HCT116 (cell line): ENCODE measurements around the gene YWHAG.

ENCODE experiments used
- EZH2 ChIP-seq: fragments of 200-600 bp; sonication (generic); IDR thresholded peaks from 2 replicates; pipeline ENCODE4 v1.6.1; 2017; ENCODE audit warnings: antibody characterized with exemption, mixed run types
- POLR2A ChIP-seq: IDR thresholded peaks from 2 replicates; pipeline ENCODE4 v1.7.0; 2011; ENCODE audit warnings: borderline replicate concordance; ENCODE audit not compliant: insufficient read depth, insufficient read length; ENCODE audit errors: extremely low read depth
- POLR2AphosphoS5 ChIP-seq: IDR thresholded peaks from 2 replicates; pipeline ENCODE4 v1.6.1; 2011; ENCODE audit warnings: mild to moderate bottlenecking, low read depth, low read length, moderate library complexity
- SIN3A ChIP-seq: IDR thresholded peaks from 2 replicates; pipeline ENCODE4 v1.6.1; 2012; ENCODE audit warnings: low read depth
- TCF7L2 ChIP-seq: IDR thresholded peaks from 2 replicates; pipeline ENCODE4 v1.7.0; 2011; ENCODE audit warnings: borderline replicate concordance, inconsistent platforms; ENCODE audit not compliant: insufficient read depth, insufficient read length; ENCODE audit errors: extremely low read depth
- YY1 ChIP-seq: IDR thresholded peaks from 2 replicates; pipeline ENCODE4 v1.6.1; 2011; ENCODE audit warnings: low read length, low read depth, moderate library complexity, mild to moderate bottlenecking; ENCODE audit not compliant: insufficient replicate concordance; ENCODE audit errors: extremely low read depth
- TF ChIP-seq, protein P1 (sequence below), 3 experiments: fragments of 200-600 bp in 1 of 3; sonication (generic) in 1 of 3; IDR thresholded peaks in 2 of 3; conservative IDR thresholded peaks in 1 of 3; 2 replicates each; pipeline ENCODE4 v1.5.1; 2012 to 2017; ENCODE audit warnings: low read depth in 2 of 3, low read length in 2 of 3, antibody characterized with exemption in 1 of 3, borderline replicate concordance in 1 of 3, control low read depth in 1 of 3, mild to moderate bottlenecking in 1 of 3, mixed read lengths in 1 of 3, mixed run types in 1 of 3, moderate library complexity in 1 of 3; ENCODE audit not compliant: insufficient read depth in 1 of 3

DNA sequence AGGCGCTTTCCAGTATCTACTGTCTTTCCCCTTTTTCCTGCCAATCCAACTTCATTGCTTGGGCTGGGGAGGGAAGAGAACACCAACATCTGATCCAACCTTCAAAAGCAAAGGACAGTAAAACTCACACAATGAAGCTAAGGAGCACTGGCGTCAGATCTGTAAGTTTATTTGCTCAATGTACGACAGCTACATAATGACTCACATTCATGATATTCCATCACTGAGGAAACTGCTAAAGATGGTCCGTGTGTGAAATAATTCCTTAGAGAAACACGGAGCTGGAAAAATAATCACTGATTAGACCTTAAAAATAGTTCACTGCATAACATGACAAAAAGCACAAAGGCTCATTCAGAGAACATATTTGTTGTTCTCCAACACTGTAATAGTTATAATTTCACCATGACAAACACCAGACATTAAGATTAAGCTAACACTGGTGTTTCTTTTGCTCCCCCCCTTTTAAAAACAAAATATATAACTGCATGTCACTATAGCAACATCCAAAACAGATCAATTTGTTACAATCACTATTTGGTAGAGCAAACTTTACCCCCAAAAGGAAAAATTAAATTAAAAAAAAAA is 32.1 kb downstream of the YWHAG start:
- TF ChIP-seq, protein P1, sequence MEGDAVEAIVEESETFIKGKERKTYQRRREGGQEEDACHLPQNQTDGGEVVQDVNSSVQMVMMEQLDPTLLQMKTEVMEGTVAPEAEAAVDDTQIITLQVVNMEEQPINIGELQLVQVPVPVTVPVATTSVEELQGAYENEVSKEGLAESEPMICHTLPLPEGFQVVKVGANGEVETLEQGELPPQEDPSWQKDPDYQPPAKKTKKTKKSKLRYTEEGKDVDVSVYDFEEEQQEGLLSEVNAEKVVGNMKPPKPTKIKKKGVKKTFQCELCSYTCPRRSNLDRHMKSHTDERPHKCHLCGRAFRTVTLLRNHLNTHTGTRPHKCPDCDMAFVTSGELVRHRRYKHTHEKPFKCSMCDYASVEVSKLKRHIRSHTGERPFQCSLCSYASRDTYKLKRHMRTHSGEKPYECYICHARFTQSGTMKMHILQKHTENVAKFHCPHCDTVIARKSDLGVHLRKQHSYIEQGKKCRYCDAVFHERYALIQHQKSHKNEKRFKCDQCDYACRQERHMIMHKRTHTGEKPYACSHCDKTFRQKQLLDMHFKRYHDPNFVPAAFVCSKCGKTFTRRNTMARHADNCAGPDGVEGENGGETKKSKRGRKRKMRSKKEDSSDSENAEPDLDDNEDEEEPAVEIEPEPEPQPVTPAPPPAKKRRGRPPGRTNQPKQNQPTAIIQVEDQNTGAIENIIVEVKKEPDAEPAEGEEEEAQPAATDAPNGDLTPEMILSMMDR (IDR thresholded peaks at IDR 0.05 in 2 of 3, conservative IDR thresholded peaks at IDR 0.05 in 1 of 3; ENCODE audit: borderline replicate concordance in 1 of 3, insufficient read depth in 1 of 3, low read depth in 2 of 3, low read length in 2 of 3): no peak
- no peak for TF ChIP-seq POLR2A
- TF ChIP-seq TCF7L2: no peak
- no peak for TF ChIP-seq YY1
- no peak for TF ChIP-seq POLR2AphosphoS5
- TF ChIP-seq SIN3A: no peak
- no peak for TF ChIP-seq EZH2
